GM21423 (cell line): ENCODE data around the gene AHCY.
"Not testable (repeated sequence)": the region's sequence is repeated elsewhere in the genome, so short reads cannot be mapped to it uniquely, and the experiment has no call there.

Source experiments
- ATAC-seq: cut with Tn5 transposase; IDR thresholded peaks from one replicate; pipeline ENCODE4 v1.9.1; 2021; ENCODE audit warnings: mild to moderate bottlenecking, moderate library complexity; ENCODE audit not compliant: unreplicated experiment

Gene AHCY

DNA sequence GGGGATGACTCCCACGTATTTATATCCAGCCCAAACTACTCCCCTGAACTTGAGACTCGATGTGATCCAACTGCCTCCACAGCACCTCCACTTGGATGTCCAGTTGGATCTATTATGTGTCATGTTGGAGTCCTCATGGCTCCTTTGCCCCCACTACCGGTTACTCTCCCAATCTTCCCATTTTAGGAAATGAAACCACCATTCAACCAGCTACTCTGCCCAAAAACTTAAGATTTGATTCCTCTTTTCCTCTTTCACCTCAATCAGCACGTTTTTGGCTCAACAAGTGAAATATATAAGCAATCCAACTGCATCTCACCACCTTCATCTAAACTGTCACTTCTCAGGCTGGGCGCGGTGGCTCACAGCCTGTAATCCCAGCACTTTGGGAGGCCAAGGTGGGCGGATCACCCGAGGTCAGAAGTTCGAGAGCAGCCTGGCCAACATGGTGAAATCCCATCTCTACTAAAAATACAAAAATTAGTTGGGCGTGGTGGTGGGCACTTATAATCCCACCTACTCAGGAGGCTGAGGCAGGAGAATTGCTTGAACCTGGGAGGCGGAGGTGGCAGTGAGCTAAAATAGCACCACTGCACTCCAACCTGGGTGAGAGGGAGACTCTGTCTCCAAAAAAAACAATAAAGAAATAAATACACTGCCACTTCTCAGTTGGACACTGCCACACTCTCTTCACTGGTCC is 3.4 kb downstream of the AHCY start:
- no peak for ATAC-seq

DNA sequence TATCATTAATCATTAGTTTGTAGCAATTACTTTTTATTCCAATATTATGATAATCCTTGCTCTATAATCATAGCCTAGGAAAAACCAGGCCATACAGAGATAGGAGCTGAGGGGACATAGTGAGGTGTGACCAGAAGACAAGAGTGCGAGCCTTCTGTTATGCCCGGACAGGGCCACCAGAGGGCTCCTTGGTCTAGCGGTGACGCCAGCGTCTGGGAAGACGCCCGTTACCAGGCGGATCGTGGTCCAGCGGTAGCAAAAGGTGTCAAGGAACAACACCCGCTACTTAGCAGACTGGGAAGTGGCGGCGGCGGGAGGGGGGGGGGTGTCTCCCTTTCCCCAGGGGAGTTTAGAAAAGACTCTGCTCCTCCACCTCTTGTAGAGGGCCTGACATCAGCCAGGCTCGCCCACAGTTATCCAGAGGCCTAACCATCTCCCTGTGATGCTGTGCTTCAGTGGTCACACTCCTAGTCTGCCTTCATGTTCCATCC is 4.8 kb downstream of the AHCY start:
- not testable (repeated sequence) for ATAC-seq

- ATAC-seq = no peak
These were observed 6.7 kb downstream of the AHCY start for GRCh38 chr20:34296468-34296867.

- no peak for ATAC-seq
These were observed 7.9 kb downstream of the AHCY start for GRCh38 chr20:34295284-34295683.

DNA sequence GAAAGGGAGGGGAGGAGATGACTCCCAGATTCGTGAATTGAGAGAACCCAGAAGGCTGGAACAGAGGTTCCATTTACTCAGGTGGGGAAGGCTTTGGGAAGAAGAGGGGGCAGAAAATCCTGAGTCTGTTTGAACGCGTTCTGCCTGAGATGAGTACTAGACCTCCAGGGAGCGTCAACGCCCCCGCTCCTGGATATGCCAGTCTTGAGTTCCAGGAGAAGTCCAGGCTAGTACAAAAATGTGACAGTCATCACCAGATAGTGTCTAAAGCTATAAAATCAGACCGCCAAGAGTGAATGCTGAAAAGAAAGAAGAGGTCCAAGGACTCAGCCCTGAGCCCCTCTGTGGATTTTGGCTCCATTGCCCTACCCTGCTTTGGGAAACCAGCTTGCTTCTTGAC is 8.6 kb downstream of the AHCY start:
- ATAC-seq = no peak

- ATAC-seq = no peak
These were observed 9.6 kb downstream of the AHCY start for GRCh38 chr20:34293589-34293988.

GRCh38 chr20:34293119-34293518 is 10.0 kb downstream of the AHCY start:
- ATAC-seq = no peak

GRCh38 chr20:34292496-34292895 is 10.7 kb downstream of the AHCY start:
- ATAC-seq = no peak

GRCh38 chr20:34290471-34290870 is 12.7 kb downstream of the AHCY start:
- no peak for ATAC-seq

DNA sequence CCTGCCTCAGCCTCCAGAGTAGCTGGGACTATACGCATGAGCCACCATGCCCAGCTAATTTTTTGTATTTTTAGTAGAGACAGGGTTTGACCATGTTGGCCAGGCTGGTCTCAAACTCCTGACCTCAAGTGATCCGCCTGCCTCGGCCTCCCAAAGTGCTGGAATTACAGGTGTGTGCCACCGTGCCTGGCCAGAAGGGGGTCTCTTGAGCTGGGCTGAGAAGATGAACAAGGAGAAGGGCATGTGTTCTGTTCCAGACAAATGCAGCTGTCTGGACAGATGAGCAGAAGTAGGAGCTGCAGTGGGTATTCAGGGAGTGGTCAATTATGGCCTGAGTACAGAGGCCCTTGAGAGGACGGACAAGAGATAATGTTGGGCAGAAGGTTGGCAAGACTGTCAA is 15.7 kb downstream of the AHCY start:
- not testable (repeated sequence) for ATAC-seq

- ATAC-seq = no peak
These were observed 17.7 kb downstream of the AHCY start for GRCh38 chr20:34285450-34285849.

DNA sequence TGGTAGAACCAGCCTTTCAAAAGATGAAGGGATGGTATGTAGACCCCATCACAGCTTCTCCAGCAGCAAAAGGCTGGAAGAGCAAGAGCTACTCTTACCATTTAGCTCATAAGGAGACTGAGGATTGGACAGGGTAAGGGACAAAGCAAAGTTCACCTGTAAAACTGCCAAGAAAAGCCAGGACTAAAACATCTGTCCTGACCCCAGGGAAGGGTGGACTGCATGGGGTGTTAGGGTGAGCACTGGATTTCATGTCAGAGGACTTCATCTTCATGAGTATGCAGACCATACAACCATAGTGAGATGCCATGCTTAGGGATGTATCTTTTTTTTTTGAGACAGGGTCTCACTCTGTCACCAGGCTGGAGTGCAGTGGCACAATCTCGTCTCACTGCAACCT is 19.3 kb downstream of the AHCY start:
- ATAC-seq = no peak

GRCh38 chr20:34282041-34282440 is 21.1 kb downstream of the AHCY start:
- ATAC-seq = no peak

GRCh38 chr20:34281177-34281576 is 22.0 kb downstream of the AHCY start:
- ATAC-seq = no peak

- no peak for ATAC-seq
These were observed 28.5 kb downstream of the AHCY start for GRCh38 chr20:34274694-34275093.

- ATAC-seq = no peak
These were observed 31.2 kb downstream of the AHCY start for GRCh38 chr20:34271956-34272355.

DNA sequence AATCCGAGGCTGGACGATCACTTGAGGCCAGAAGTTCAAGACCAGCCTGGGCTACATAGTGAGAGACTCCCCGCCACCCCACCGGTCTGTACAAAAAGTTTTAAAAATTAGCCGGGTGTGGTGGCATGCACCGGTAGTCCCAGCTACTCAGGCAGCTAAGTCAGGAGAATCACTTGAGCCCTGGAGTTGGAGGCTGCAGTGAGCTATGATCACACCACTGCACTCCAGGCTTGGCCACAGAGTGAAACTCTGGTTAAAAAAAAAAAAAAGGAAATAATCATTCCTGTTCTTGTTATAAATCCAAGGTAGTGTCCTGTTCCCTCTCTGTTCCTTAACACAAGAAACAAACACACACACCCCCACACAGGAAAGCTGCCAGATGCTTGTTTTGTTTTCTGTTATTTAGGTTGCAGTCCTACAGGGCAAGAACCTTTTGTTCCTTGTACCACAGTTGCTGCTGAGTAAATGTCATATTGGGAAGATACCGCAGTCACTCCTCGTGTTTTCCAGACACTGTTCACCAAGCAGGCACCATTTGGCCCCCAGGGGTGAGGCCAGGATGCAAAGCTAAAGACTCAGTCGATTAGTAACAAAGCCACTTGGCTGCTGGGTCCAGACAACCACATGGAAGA is 33.0 kb downstream of the AHCY start:
- no peak for ATAC-seq

GRCh38 chr20:34268851-34269636 is 34.1 kb downstream of the AHCY start:
- no peak for ATAC-seq

DNA sequence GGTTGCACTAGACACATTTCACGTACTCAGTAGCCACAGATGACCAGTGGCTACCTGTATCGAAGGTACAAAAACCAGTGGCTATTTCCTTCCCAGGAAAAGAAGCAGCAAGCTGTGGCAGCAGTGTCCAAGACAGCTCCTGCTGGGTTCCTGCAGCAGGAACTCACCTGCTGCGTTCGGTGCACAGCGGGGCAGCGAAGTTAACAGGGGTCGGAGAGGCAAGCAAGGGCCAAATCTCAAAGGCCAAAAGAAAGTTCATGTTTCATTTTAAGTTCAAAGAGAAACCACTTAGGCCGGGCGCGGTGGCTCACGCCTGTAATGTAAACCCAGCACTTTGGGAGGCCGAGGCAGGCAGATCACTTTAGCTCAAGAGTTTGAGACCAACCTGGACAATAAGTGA is 35.0 kb downstream of the AHCY start:
- no peak for ATAC-seq

DNA sequence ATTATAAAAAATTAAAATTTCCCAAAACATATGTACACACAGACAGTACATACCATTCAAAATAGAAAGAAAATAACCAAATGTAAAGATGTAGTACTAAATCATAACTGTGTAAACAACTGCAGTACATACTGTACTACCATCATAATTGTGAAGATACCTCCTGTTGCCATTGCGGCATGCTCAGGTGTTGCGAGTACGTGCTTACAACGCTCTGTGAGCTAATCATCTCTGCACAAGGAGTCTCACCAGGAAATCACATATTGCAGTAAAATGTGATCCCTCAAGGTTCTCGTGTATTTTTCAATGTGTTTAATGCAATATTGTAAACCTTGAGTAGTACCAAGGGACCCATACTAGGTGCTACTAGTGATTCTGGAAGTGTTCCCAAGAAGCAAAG is 39.0 kb downstream of the AHCY start:
- ATAC-seq = no peak

- ATAC-seq = not testable (repeated sequence)
These were observed 39.7 kb downstream of the AHCY start for GRCh38 chr20:34263468-34263867.
